HCT116 (cell line): Measurements from ENCODE around the gene TMEFF2.

Experiments
- ATF3 ChIP-seq: IDR thresholded peaks from 2 replicates; pipeline ENCODE4 v1.6.1; 2012
- CTCF ChIP-seq, 3 experiments: fragments of 200-600 bp in 1 of 3; sonication (generic) in 1 of 3; IDR thresholded peaks in 2 of 3; conservative IDR thresholded peaks in 1 of 3; 2 replicates each; pipeline ENCODE4 v1.5.1; 2012 to 2017; ENCODE audit warnings: low read depth in 2 of 3, low read length in 2 of 3, antibody characterized with exemption in 1 of 3, borderline replicate concordance in 1 of 3, control low read depth in 1 of 3, mild to moderate bottlenecking in 1 of 3, mixed read lengths in 1 of 3, mixed run types in 1 of 3, moderate library complexity in 1 of 3; ENCODE audit not compliant: insufficient read depth in 1 of 3
- JUND ChIP-seq: IDR thresholded peaks from 2 replicates; pipeline ENCODE4 v1.6.1; 2012
- POLR2A ChIP-seq: IDR thresholded peaks from 2 replicates; pipeline ENCODE4 v1.7.0; 2011; ENCODE audit warnings: borderline replicate concordance; ENCODE audit not compliant: insufficient read depth, insufficient read length; ENCODE audit errors: extremely low read depth
- SRF ChIP-seq: IDR thresholded peaks from 2 replicates; pipeline ENCODE4 v1.6.1; 2012; ENCODE audit warnings: low read depth
- ZFX ChIP-seq: fragments of 450-650 bp; IDR thresholded peaks from 2 replicates; pipeline ENCODE4 v1.6.1; 2017
- ZNF274 ChIP-seq: fragments of 200-500 bp; sonication (Bioruptor generic); IDR thresholded peaks from 2 replicates; pipeline ENCODE4 v1.6.1; 2014; ENCODE audit warnings: mild to moderate bottlenecking, low read depth, low read length, inconsistent platforms

- TF ChIP-seq POLR2A (no peak), ZFX (no peak), CTCF (IDR thresholded peaks at IDR 0.05 in 2 of 3, conservative IDR thresholded peaks at IDR 0.05 in 1 of 3; ENCODE audit: borderline replicate concordance in 1 of 3, insufficient read depth in 1 of 3, low read depth in 2 of 3, low read length in 2 of 3) (no peak), JUND (no peak), SRF (no peak), ZNF274 (no peak), ATF3 (no peak)
Measured at GRCh38 chr2:192218970-192219369, 24.2 kb upstream of the TMEFF2 start.
